IPS-NIHi11 (cell line): ENCODE data around the gene NHERF2.

Source experiments
- DNase-seq: peaks from one replicate; pipeline ENCODE4 v3.0.0; 2012; ENCODE audit warnings: mixed read lengths, low spot score

NHERF2 gene

DNA sequence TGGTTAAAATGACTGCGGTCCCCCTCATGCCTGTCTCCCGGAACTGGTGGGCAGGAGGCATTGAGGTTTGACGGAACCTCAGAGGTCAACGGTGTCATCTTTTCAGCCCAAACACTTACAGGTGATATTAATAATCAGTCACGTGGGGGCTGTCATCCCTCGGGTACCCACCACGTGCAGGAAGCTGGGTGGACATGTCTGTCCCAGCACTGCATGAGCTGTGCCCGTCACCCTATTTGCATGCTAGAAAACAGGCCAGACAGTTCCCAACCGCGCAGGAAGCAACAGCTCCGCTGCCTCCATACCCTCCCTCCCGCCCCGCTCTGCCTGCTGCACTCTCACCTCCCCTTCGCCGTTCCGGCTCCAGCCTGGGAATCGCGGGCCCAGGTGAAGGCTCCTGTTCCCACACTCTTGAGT, 35.6 kb upstream of the NHERF2 start:
- no peak for DNase-seq

DNA sequence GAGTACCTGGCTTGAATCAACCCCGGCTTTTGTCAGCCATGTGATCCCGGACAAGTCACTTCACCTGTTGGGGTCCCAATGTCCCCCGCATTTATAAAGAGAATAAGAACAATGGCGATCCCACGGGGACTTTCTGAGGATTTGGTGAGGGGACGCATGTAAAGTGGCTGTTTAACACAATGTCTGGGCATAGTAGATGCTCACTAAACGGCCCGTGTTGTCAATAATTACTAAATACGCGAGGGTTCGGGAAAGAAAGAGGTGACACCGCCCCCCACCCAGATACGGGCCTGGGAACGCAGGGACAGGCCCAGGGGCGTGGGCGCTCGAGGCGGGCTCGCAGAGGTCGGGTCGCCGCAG, 35.1 kb upstream of the NHERF2 start:
- DNase-seq = no peak

DNA sequence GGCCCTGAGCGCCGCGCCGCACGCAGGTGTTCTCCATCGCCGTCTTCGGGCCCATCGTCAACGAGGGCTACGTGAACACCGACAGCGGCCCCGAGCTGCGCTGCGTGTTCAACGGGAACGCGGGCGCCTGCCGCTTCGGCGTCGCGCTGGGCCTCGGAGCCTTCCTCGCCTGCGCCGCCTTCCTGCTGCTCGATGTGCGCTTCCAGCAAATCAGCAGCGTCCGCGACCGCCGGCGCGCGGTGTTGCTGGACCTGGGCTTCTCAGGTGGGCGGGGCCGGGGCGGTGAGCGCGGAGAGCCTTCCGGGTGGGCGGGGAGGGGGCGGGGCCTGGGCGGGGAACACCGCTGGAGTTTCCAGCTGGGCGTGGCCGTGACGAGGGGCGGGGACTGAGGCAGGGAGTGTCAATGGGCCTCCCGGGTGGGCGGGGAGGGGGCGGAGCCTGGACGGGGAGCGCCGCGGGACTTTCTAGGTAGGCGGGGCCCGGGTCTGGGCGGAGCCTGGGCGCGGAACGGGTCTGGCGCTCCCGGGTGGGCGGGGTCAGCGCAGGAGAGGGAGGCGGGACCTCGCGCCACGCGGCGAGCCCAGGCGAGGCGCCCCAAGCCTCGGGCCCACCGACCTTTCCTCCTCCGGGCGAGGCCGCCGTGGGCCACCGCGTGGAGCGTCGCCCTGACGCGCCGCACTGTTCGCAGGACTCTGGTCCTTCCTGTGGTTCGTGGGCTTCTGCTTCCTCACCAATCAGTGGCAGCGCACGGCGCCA, 34.6 kb upstream of the NHERF2 start:
- DNase-seq = peak; percentile 98

DNA sequence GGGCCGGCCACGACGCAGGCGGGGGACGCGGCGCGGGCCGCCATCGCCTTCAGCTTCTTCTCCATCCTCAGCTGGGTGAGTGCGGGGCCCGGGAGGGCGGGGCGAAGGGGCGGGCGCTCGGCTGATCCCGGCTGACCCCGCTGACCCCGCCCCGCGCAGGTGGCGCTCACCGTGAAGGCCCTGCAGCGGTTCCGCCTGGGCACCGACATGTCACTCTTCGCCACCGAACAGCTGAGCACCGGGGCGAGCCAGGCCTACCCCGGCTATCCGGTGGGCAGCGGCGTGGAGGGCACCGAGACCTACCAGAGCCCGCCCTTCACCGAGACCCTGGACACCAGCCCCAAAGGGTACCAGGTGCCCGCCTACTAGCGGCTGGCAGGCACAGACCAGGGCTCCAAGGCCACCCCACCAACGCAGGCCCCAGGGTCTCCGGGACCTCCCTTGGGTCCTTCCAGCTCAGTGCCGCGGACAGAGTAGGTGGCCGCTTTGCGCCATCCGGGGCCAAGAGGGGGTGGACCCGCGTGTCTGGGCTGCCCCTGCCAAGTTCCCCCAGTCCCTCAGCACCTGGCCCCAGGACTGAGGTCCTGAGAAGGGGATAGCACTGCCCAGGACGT, 33.9 kb upstream of the NHERF2 start:
- DNase-seq = peak; percentile 85

DNA sequence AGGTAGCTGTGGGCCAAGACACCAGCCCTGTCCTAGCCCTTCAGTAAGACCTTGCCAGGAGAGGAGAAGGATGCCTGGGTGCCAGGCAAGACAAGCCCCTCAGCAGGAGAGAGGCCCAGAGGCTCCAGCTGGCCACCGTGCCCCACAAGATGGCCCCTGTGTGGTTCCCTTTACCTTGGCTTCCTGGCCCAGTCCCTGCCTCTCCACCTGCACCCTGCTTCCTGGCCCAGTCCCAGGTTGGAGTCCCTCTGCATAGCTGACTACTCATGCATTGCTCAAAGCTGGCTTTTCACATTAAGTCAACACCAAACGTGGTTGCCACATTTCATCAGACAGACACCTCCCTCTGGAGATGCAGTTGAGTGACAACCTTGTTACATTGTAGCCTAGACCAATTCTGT, 33.0 kb upstream of the NHERF2 start:
- no peak for DNase-seq

DNA sequence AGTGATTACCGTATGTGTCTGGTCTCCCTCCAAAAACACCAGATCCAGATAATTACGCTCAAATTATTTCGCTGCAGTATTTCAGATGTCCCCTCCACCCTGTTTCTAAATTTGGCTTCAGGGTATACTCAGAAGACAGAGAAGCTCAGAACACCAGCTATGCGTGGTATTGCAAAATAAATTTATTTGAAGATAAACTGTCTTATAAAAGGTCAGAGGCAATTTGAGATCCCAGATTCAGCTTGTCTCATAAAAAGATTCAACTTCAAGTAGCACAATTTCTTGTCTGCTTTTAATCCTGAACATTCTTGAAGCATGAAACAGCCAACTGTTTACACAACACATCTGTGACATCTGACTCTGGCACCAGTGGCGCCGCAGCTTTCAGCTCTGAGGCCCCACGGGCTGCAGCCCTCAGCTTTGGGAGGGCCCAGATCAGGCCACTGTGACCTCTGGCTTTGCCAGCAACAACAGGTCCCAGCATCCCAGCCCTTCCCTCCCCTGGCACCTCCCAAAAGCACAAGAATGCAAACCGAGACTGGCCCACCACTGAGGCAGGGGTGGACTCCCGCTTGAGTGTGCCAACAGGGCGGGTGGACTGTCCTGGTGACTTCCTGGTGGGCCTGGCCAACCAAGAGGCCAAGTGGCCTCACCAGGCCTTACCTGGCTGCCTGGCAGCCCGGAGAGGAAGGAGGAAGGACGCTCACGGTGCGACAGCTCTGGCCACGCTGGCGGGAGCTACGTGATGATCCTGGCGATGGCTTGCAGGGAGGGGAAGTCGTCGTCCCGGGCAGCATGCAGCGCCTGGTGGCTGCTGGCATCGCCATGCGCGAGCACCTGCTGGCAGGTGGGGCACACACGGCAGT, 29.0 kb upstream of the NHERF2 start:
- no peak for DNase-seq

DNA sequence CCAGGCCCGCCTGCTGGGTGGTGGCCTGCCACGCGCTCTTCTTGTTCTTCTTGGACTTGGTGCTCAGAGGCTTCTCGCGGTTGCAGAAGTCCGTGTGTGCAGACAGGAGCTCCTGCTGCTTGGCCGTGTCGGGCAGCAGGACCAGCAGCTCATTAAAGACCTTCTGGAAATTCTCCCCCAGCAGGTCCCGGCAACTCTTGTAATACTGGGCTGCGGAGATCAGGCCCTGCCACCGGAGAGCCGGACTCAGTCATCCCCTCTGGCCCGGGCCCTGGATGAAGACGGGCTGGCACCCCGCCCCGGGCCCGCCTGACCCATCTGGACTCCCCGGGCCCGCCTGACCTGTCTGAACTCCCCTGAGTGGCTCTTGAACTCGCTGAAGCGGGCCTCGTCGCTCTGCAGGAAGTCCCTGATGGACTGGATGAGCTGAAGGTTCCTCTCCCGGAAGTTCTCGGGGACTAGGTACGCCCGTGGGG, 28.3 kb upstream of the NHERF2 start:
- DNase-seq = no peak

DNA sequence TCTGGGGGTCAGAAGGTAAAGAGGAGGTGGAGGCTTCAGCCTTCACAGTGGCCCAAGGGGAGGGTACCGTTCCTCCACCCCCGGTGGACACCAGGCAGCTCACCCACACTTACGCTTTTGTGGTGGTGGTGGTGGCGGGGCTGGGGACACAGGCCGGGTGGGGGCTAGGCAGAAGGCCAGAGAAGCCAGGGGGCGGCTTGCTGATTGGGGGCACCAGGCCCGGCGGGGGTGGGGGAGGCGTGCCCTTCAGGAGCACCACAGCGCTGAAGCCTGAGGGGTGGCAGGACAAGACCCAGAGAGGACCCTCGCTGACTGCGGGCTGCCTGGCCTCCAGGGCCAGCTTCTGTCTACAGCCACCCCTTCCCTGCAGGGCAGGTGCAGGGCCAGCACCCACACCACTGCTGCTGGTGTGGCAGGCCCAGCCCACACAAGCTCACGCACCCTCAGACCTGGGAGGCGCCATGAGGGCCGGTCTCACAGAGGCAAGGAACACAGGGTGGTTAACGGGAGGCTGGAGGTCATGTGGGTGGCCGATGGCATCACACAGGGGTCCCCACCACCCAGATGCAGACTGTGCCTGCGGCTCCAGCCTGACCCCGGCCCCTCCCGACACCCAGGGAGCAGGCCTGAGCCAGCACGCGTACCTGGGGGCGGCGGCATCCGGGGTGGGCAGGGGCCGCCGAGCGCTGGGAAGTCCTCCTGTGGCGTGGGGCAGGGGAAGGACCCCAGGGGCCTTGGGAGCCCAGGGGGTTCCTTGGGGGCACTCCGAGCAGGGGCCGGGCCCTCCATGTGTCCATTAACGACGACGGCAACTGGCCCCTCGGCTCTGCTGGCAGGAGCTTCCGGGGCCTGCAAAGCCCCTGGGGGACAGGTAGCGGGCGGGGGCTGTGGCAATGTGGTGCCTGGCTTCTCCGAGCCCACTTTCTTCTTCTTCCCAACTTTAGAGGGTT, 27.6 kb upstream of the NHERF2 start:
- no peak for DNase-seq

DNA sequence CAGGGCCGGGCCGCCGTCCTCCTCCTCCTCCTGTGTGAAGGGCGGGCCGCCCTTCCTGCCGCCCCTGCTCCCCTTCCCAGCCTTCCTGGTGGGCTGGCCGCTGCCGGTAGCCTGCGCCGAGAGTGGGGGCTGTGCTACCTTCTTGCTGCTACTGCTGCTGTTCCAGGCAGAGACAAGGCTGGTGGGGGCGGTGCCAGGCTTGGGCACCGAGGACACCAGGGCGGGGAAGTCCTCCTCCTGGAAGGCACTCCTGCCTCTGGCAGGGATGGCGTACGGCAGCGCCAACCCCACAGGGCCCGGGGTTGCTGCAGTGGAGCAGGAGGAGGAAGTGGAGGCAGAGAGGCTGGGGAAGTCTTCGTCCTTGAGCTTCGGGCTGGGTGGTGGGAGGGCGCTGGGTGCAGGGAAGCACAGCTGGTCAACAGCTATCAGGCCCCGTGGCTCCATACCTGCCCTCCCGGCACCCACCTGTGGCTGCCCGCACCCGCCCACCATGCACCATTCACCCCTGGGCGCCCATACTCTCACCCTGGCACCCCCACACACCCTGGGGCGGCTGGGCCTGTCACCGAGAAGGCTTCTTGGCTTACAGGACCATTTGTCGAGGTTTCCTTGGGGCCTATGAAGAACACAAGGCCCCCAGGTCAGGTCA, 26.7 kb upstream of the NHERF2 start:
- no peak for DNase-seq

DNA sequence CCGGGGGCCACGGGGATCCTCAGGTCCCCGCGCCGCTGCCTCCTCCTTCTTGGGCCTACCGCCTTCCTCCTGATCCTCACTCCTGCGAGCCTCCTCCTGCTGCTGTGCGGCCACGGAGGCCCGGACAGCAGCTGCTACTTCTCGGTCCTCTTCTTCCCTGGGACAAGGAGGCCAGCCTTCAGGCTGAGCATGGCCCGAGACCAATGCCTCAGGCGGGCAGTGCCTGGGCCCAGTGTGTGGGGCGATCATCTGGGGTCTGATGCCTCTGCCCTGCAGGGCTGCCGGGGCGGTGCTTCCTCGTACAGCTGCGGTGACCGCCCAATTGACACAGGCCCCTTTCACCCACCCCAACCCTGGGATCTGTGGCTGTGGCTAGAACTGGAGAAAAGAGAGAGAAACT, 25.7 kb upstream of the NHERF2 start:
- DNase-seq = no peak

DNA sequence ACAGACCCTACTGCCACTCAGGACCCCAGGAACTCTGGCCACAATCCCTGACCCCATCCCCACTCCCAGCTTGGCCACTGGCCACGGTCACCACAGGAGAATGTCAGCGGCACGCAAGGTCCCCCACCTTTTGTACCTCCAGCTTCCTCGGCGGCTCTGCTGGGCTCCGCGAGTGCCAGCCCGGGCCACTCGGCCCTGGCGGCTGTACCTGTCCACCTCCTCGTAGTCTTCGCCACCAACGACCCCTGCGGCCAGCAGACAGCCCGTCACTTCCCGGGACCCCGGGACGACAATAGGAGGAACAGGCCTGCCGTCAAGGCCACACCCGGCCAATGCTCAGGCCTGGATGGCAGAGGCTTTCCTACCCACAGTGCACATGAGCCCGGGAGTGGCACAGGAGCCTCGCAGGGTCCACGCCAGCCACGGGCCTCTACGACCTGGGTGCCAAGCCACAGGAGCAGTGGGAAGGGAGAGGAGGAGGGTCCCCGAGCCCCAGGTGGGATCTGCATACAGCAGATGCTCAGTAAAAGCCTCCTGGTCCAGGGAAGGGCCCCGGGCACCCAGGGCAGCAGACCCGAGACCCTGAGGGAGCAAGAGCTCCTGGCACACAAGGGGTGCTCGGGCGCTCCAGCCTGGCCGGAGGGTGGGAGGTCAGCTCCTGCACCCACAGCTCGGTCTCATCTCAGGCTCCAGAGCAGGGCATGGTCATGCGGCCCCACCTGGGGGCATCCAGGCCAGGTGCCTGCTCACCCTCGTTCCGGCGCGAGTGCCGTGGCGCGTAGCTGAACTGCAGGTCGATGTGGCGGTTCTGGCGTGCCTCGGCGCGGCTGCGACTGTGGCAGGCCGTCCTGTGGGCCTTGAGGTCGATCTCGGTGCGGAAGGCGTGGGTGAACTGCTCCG, 25.0 kb upstream of the NHERF2 start:
- DNase-seq = no peak

DNA sequence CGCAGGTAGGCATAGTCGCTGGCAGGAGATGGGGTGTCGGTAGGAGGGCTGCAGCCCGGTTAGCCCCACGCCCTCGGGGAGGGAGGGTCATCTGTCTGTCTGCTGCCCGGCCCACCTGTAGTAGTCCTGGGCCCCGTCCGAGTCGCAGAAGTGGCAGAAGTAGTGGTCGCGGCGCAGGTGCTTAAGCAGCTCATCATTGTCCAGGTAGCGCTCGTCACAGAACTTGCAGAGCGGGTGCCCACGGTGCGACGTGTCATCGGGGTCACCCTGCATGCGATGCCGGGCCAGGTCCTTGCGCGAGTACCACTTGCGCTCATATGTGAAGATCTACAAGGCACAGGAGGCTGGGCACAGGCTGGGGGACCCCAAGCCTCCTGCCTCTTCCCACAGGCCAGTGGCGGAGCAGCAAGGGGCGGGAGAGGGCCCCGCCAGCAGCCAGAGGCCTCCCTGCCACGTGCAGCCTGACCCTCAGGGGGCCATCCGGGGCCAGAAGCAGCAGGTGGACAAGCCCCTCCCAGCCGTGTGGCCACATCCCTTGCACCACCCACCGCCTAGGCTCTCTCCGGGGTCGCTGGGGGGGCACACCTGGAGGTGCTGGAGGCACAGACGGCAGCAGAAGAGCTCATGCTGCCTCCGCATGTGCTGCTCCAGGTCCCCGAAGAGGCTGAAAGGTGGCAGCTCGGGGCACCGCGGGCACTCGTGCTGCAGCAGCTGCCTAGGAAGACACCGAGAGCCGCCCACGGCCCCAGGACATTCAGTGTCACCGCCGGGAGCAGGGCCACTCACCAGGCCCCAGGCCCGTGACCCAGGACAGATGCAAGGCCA, 24.1 kb upstream of the NHERF2 start:
- DNase-seq = no peak

DNA sequence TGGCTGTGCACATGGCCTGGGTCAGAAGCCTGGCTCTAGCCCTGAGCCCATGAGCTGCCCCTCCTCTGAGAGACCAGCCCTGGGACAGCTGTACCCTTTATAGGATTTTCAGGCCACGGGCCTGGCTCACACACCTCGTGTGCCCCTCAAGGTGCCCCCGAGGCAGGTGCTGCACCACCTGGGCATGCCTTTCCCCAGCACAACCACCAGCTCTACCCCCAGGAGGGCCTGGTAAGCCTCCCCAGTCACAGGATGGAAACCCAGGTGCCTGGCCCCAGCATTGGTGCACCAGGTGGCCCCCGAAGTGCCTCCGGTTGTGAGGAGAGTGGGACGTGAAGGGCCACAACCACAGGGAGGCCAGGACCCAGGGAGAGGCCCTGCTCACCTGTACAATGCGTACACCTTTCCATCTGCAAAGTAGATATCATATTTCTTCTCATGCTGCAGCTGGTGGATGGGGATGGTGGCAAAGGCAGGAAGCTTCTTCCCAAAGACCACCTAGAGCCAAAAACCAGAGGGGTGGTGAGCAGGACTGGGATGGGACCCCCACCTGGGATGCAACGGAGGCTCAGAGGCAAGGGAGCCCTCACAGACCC, 23.4 kb upstream of the NHERF2 start:
- no peak for DNase-seq

DNA sequence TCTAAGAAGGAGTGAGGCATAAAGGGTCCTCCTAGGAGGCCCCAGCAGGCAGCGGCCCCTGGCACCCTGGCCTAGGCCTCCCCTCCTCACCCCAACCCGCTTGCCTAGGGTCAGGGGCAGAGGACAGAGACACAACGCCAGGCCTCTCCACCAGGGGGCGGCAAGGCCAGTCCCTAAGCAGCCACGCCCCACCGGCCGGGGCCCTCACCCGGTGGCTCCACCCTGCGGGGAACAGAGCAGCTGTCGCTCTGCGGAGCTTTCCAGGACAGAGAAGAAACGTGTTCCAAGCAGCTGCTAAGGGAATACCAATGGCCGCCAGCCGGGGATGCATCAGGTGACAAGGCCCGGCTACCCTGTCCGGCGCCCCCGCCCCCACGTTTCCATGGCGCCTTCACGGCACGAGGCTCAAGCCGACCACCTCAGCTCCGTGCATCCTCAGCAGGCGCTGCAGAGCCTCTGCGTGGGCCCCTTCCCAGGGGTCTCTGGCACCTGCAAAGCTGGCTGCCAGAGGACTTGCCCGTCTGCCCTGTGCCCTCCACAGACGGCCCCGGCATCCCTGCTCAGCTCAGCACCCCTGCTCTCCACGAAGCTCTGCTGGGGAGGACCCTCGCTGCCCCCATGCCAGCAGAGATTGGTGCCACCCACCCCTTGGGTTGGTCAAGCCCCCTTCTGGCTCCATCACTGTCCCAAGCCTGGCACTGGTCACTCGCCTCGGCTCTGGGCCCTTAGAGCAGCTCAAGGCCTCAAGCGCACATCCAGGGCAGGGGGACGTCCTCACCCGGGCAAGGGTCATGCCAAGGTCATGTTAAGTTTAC, 22.7 kb upstream of the NHERF2 start:
- DNase-seq = peak; percentile 99

DNA sequence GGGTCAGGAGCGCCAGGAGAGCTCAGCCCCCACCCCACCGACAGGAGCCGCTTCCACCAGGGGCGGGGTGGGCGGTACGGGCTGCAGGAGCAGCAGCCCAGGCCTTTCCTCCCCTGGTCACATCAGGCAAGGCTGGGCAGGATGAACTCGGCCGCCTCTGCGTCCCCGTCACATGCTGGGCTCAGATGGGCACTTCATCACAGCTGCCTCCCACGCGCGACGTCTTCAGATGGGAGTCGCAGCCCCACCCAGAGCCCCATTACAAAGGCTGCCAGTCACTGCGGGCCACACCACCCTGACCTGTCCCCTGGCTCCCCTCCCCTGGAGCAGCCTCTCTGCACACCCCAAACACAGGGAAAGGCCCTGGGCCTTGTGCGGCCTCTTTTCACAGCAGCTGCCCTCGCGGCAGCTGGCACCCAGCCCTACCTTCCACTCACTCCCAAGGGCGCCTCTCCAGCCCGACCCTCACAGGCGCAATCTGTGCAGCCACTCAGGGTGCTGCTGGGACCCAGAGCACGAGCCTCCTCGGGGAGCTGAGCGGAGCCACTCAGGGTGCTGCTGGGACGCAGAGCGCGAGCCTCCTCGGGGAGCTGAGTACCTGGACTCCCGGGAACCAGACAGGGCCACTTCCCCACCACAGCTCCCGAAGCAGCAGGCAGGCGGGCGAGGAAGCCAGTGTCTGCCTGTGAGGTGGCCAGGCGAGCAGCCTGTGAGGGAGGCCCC, 21.7 kb upstream of the NHERF2 start:
- no peak for DNase-seq

DNA sequence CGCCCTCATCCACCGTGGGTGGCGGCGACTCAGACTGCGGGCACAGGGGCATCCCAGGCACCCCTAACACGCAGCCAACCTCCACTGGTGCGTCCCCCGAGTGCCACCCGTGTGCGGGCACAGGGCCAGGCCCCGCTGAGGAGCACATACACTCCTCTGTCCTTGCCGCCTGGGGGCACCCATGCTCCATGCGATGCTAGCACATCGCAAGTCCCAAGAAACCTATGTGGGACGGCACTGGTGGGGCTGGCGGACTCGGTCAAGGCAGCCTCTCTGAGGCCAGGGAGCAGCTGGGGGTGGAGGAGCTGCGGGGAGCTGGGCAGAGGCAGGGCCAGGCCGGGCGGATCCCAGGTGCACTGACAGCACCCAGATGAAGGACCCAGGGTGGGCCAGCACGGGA, 21.1 kb upstream of the NHERF2 start:
- DNase-seq = no peak

DNA sequence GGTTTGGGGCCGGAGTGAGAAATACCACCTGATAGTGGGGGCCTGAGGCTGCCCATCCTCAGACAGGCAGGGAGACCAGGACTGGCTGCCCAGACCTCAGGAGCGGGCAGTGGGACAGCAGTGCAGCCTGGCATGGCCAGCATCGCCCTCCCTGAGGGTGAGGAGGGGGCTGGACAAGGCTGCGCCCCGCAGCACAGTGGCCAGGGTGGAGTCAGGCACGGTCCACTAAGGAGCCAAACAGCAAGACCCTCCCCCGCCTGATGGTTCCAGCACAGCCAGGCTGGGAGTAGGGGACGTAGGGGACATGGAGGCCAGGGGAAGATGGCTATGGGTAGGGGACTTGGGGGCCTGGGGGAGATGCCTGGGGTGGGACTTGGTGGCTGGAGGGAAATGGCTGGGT, 20.4 kb upstream of the NHERF2 start:
- DNase-seq = no peak
